HepG2 (cell line): ENCODE results near the gene SLC2A6. TPM values are rescaled to one million over a fixed set of nuclear protein-coding genes. Genes with fewer than 3 reads are reported as not detected.

Source experiments
- FOXA3 ChIP-seq: IDR thresholded peaks from 2 replicates; pipeline ENCODE4 v1.6.1; 2016; ENCODE audit warnings: missing genetic modification reagents, missing compliant biosample characterization
- FOXJ3 ChIP-seq: sonication (generic); formaldehyde crosslinking; IDR thresholded peaks from 2 replicates; pipeline ENCODE4 v1.4.0; 2020; ENCODE audit warnings: missing genetic modification reagents, mild to moderate bottlenecking, borderline replicate concordance
- FOXK1 ChIP-seq: sonication (generic); formaldehyde crosslinking; IDR thresholded peaks from 2 replicates; pipeline ENCODE4 v1.4.0; 2020; ENCODE audit warnings: low read depth, missing genetic modification reagents, borderline replicate concordance
- HDAC6 ChIP-seq: fragments of 200-600 bp; sonication (generic); IDR thresholded peaks from 2 replicates; pipeline ENCODE4 v1.7.0; 2017; ENCODE audit warnings: mild to moderate bottlenecking, antibody characterized with exemption, low read length, low read depth
- HES4 ChIP-seq: sonication (generic); formaldehyde crosslinking; IDR thresholded peaks from 2 replicates; pipeline ENCODE4 v1.9.0; 2021; ENCODE audit warnings: mild to moderate bottlenecking, missing genetic modification reagents, borderline replicate concordance
- KLF11 ChIP-seq: IDR thresholded peaks from 2 replicates; pipeline ENCODE4 v1.6.1; 2016; ENCODE audit warnings: missing compliant biosample characterization
- KLF6 ChIP-seq: IDR thresholded peaks from 2 replicates; pipeline ENCODE4 v1.8.0; 2016; ENCODE audit warnings: missing biosample characterization, missing genetic modification reagents
- NKX3-1 ChIP-seq: sonication (generic); formaldehyde crosslinking; IDR thresholded peaks from 2 replicates; pipeline ENCODE4 v1.5.0; 2020; ENCODE audit warnings: missing genetic modification reagents
- REPIN1 ChIP-seq: sonication (generic); formaldehyde crosslinking; IDR thresholded peaks from 2 replicates; pipeline ENCODE4 v1.8.0; 2022; ENCODE audit warnings: missing genetic modification reagents, low read depth, mild to moderate bottlenecking, borderline replicate concordance
- SMARCC2 ChIP-seq: fragments of 450-650 bp; IDR thresholded peaks from 2 replicates; pipeline ENCODE4 v1.6.1; 2017; ENCODE audit warnings: antibody characterized with exemption, mild to moderate bottlenecking
- ZBTB38 ChIP-seq: sonication (generic); formaldehyde crosslinking; IDR thresholded peaks from 2 replicates; pipeline ENCODE4 v1.5.1; 2020; ENCODE audit warnings: mild to moderate bottlenecking, missing genetic modification reagents
- ZBTB7B ChIP-seq: sonication (generic); formaldehyde crosslinking; IDR thresholded peaks from 2 replicates; pipeline ENCODE4 v1.4.0; 2020; ENCODE audit warnings: missing genetic modification reagents
- ZNF235 ChIP-seq: sonication (generic); formaldehyde crosslinking; IDR thresholded peaks from 2 replicates; pipeline ENCODE4 v1.8.1; 2023; ENCODE audit warnings: mild to moderate bottlenecking, missing genetic modification reagents, borderline replicate concordance
- ZNF24 ChIP-seq: fragments of 450-650 bp; IDR thresholded peaks from 2 replicates; pipeline ENCODE4 v1.6.1; 2017; ENCODE audit warnings: antibody characterized with exemption, mild to moderate bottlenecking
- ZNF30 ChIP-seq: sonication (generic); formaldehyde crosslinking; IDR thresholded peaks from 2 replicates; pipeline ENCODE4 v1.5.0; 2020; ENCODE audit warnings: mild to moderate bottlenecking, missing genetic modification reagents
- ZNF317 ChIP-seq: sonication (generic); formaldehyde crosslinking; IDR thresholded peaks from 2 replicates; pipeline ENCODE4 v1.5.0; 2020; ENCODE audit warnings: mild to moderate bottlenecking, missing genetic modification reagents
- ZNF350 ChIP-seq: sonication (generic); formaldehyde crosslinking; IDR thresholded peaks from 2 replicates; pipeline ENCODE4 v1.4.0; 2020; ENCODE audit warnings: mild to moderate bottlenecking, low read depth, missing genetic modification reagents, borderline replicate concordance
- ZNF468 ChIP-seq: sonication (generic); formaldehyde crosslinking; IDR thresholded peaks from 2 replicates; pipeline ENCODE4 v1.8.0; 2022; ENCODE audit warnings: mild to moderate bottlenecking, moderate library complexity, missing genetic modification reagents
- ZNF552 ChIP-seq: sonication (generic); formaldehyde crosslinking; IDR thresholded peaks from 2 replicates; pipeline ENCODE4 v1.9.0; 2022; ENCODE audit warnings: missing genetic modification reagents, mild to moderate bottlenecking, borderline replicate concordance
- ZNF713 ChIP-seq: sonication (generic); formaldehyde crosslinking; IDR thresholded peaks from 2 replicates; pipeline ENCODE4 v1.4.0; 2020; ENCODE audit warnings: mild to moderate bottlenecking, missing genetic modification reagents
- ZSCAN12 ChIP-seq: sonication (generic); formaldehyde crosslinking; IDR thresholded peaks from 2 replicates; pipeline ENCODE4 v1.9.0; 2021; ENCODE audit warnings: mild to moderate bottlenecking, missing genetic modification reagents
- ZZZ3 ChIP-seq: sonication (generic); formaldehyde crosslinking; IDR thresholded peaks from 2 replicates; pipeline ENCODE4 v1.4.0; 2020; ENCODE audit warnings: missing genetic modification reagents, mild to moderate bottlenecking, borderline replicate concordance
- polyA plus RNA-seq, 8 experiments: library from polyadenylated mRNA; depleted of rRNA in 3 of 8; stranded (reverse) in 7 of 8; unstranded in 1 of 8; fragments of >200 nt; fragmentation: Illumina TruSeq in 4 of 8; extraction: Trizol in 4 of 8; gene quantifications; 2 replicates each; pipeline versions ENCODE4 v1.2.1 to v1.2.3, GENCODE V29; 2011 to 2016; ENCODE audit warnings: low read depth in 4 of 8, missing spikeins in 1 of 8, mixed read lengths in 1 of 8; ENCODE audit not compliant: insufficient read depth in 1 of 8
- total RNA-seq, 5 experiments: library from RNA; depleted of rRNA; stranded (reverse); fragments of >200 nt; fragmentation: Illumina TruSeq; extraction: Trizol; gene quantifications; 2 replicates each; pipeline ENCODE4 v1.2.3, GENCODE V29; 2016; ENCODE audit warnings: low read depth in 1 of 5
- TF ChIP-seq, protein P1 (sequence below): sonication (generic); formaldehyde crosslinking; IDR thresholded peaks from 2 replicates; pipeline ENCODE4 v1.4.0; 2020; ENCODE audit warnings: low read depth, missing genetic modification reagents
- TF ChIP-seq, protein P2 (sequence below): IDR thresholded peaks from 2 replicates; pipeline ENCODE4 v1.6.1; 2016; ENCODE audit warnings: missing genetic modification reagents, missing compliant biosample characterization
- TF ChIP-seq, protein P3 (sequence below): sonication (generic); formaldehyde crosslinking; IDR thresholded peaks from 2 replicates; pipeline ENCODE4 v1.5.0; 2020; ENCODE audit warnings: mild to moderate bottlenecking, missing genetic modification reagents

The SLC2A6 gene
- total and polyA plus RNA-seq, 2 of the 13 experiments (the other 11 are each of a cell fraction or from before 2014, with no cell fraction given) = 4.1 to 15.0 TPM

DNA sequence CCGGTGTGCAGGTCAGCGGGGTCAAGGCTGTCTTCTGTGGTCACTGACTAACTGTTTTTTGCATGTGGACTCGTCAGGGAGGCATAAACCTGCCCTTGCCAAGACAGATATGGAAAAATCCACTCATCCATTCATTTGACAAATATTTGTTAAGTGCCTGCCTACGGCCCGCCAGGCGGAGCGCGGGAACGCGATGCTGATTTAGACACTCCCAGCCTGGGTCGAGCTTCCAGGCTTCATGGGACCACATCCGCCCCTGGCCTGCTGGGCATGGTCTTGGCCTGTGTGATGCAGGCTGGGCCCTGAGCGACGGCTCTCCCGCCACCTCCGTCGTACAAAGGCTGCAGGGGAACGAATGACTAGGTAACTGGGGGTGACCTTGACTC, 27.7 kb upstream of the SLC2A6 start (continued):
- TF ChIP-seq, protein P1, sequence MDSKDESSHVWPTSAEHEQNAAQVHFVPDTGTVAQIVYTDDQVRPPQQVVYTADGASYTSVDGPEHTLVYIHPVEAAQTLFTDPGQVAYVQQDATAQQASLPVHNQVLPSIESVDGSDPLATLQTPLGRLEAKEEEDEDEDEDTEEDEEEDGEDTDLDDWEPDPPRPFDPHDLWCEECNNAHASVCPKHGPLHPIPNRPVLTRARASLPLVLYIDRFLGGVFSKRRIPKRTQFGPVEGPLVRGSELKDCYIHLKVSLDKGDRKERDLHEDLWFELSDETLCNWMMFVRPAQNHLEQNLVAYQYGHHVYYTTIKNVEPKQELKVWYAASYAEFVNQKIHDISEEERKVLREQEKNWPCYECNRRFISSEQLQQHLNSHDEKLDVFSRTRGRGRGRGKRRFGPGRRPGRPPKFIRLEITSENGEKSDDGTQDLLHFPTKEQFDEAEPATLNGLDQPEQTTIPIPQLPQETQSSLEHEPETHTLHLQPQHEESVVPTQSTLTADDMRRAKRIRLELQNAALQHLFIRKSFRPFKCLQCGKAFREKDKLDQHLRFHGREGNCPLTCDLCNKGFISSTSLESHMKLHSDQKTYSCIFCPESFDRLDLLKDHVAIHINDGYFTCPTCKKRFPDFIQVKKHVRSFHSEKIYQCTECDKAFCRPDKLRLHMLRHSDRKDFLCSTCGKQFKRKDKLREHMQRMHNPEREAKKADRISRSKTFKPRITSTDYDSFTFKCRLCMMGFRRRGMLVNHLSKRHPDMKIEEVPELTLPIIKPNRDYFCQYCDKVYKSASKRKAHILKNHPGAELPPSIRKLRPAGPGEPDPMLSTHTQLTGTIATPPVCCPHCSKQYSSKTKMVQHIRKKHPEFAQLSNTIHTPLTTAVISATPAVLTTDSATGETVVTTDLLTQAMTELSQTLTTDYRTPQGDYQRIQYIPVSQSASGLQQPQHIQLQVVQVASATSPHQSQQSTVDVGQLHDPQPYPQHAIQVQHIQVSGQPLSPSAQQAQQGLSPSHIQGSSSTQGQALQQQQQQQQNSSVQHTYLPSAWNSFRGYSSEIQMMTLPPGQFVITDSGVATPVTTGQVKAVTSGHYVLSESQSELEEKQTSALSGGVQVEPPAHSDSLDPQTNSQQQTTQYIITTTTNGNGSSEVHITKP = peak; percentile 74
- TF ChIP-seq NKX3-1 (peak; percentile 96), HDAC6 (no peak), SMARCC2 (no peak), REPIN1 (CRISPR knock-in tag) (no peak), FOXA3 (CRISPR knock-in tag) (peak; percentile 73), FOXK1 (CRISPR knock-in tag) (peak; percentile 63; the same call in 1 of the 2 replicates), ZNF317 (CRISPR knock-in tag) (peak; percentile 70; the same call in 1 of the 2 replicates), HES4 (CRISPR knock-in tag) (peak; percentile 77; the same call in 1 of the 2 replicates), ZNF350 (CRISPR knock-in tag) (peak; percentile 53), ZBTB7B (CRISPR knock-in tag) (peak; percentile 70; the same call in 1 of the 2 replicates), ZNF30 (CRISPR knock-in tag) (0 out of 2 replicates have a peak, but pooled peaks have one; percentile 44), ZZZ3 (CRISPR knock-in tag) (no peak), KLF11 (CRISPR knock-in tag) (peak; percentile 69; the same call in 1 of the 2 replicates), ZNF552 (no peak), ZSCAN12 (CRISPR knock-in tag) (0 out of 2 replicates have a peak, but pooled peaks have one; percentile 74), ZNF235 (CRISPR knock-in tag) (no peak), KLF6 (CRISPR knock-in tag) (no peak), ZBTB38 (peak; percentile 69; the same call in 1 of the 2 replicates), ZNF24 (no peak), ZNF468 (CRISPR knock-in tag) (no peak), FOXJ3 (CRISPR knock-in tag) (peak; percentile 83; the same call in 1 of the 2 replicates), ZNF713 (CRISPR knock-in tag) (no peak)
- TF ChIP-seq, protein P2, sequence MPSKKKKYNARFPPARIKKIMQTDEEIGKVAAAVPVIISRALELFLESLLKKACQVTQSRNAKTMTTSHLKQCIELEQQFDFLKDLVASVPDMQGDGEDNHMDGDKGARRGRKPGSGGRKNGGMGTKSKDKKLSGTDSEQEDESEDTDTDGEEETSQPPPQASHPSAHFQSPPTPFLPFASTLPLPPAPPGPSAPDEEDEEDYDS (CRISPR knock-in tag) = peak; percentile 48
- TF ChIP-seq, protein P3, sequence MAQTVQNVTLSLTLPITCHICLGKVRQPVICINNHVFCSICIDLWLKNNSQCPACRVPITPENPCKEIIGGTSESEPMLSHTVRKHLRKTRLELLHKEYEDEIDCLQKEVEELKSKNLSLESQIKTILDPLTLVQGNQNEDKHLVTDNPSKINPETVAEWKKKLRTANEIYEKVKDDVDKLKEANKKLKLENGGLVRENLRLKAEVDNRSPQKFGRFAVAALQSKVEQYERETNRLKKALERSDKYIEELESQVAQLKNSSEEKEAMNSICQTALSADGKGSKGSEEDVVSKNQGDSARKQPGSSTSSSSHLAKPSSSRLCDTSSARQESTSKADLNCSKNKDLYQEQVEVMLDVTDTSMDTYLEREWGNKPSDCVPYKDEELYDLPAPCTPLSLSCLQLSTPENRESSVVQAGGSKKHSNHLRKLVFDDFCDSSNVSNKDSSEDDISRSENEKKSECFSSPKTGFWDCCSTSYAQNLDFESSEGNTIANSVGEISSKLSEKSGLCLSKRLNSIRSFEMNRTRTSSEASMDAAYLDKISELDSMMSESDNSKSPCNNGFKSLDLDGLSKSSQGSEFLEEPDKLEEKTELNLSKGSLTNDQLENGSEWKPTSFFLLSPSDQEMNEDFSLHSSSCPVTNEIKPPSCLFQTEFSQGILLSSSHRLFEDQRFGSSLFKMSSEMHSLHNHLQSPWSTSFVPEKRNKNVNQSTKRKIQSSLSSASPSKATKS (CRISPR knock-in tag) = no peak
